Measurements from ENCODE around the gene PPP1R26. TPM values are rescaled to one million over a fixed set of nuclear protein-coding genes. Genes with fewer than 3 reads are reported as not detected.

Gene PPP1R26
- total and polyA plus RNA-seq, 9 of the 15 experiments (the other 6 are each of a cell fraction or from before 2014, with no cell fraction given) = 0.77 to 26.8 (median 9.3) TPM

GRCh38 chr9:135506327-135507103 lies 26.9 kb downstream of the PPP1R26 start (continued):
- no peak for TF ChIP-seq ZNF41 (CRISPR knock-in tag; conservative IDR thresholded peaks at IDR 0.05)
- TF ChIP-seq RCOR1 (IDR thresholded peaks at IDR 0.05; ENCODE audit: borderline replicate concordance in 1 of 2, low read depth in 2 of 2, low read length in 2 of 2) = peak in 1 of 2 experiments; percentile 79; a peak in 2 of 4 replicates
- TF ChIP-seq KLF10 (CRISPR knock-in tag; IDR thresholded peaks at IDR 0.05) = no peak
- TF ChIP-seq SNRNP70 (optimal IDR thresholded peaks at IDR 0.05; ENCODE audit: low read depth, low read length) = no peak
- no peak for TF ChIP-seq RB1 (IDR thresholded peaks at IDR 0.05; ENCODE audit: low read depth)
- no peak for TF ChIP-seq ASH1L (IDR thresholded peaks at IDR 0.05; ENCODE audit: borderline replicate concordance, low read depth, partially characterized antibody)
- TF ChIP-seq POLR2AphosphoS2 (IDR thresholded peaks at IDR 0.05; ENCODE audit: low read length) = no peak
- no peak for TF ChIP-seq NR1H2 (CRISPR knock-in tag; IDR thresholded peaks at IDR 0.05)
- TF ChIP-seq TCFL5 (CRISPR knock-in tag; conservative IDR thresholded peaks at IDR 0.05) = no peak
- TF ChIP-seq RBM22 (IDR thresholded peaks at IDR 0.05; ENCODE audit: low read depth, low read length, poor library complexity, severe bottlenecking) = peak; percentile 18
- TF ChIP-seq, protein P1, sequence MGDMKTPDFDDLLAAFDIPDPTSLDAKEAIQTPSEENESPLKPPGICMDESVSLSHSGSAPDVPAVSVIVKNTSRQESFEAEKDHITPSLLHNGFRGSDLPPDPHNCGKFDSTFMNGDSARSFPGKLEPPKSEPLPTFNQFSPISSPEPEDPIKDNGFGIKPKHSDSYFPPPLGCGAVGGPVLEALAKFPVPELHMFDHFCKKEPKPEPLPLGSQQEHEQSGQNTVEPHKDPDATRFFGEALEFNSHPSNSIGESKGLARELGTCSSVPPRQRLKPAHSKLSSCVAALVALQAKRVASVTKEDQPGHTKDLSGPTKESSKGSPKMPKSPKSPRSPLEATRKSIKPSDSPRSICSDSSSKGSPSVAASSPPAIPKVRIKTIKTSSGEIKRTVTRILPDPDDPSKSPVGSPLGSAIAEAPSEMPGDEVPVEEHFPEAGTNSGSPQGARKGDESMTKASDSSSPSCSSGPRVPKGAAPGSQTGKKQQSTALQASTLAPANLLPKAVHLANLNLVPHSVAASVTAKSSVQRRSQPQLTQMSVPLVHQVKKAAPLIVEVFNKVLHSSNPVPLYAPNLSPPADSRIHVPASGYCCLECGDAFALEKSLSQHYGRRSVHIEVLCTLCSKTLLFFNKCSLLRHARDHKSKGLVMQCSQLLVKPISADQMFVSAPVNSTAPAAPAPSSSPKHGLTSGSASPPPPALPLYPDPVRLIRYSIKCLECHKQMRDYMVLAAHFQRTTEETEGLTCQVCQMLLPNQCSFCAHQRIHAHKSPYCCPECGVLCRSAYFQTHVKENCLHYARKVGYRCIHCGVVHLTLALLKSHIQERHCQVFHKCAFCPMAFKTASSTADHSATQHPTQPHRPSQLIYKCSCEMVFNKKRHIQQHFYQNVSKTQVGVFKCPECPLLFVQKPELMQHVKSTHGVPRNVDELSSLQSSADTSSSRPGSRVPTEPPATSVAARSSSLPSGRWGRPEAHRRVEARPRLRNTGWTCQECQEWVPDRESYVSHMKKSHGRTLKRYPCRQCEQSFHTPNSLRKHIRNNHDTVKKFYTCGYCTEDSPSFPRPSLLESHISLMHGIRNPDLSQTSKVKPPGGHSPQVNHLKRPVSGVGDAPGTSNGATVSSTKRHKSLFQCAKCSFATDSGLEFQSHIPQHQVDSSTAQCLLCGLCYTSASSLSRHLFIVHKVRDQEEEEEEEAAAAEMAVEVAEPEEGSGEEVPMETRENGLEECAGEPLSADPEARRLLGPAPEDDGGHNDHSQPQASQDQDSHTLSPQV (IDR thresholded peaks at IDR 0.05) = peak; percentile 89
- TF ChIP-seq NUFIP1 (IDR thresholded peaks at IDR 0.05; ENCODE audit: partially characterized antibody) = no peak
- peak; percentile 54 for TF ChIP-seq CREM (IDR thresholded peaks at IDR 0.05; ENCODE audit: low read depth)
- no peak; the same call in 1 of the 2 replicates for TF ChIP-seq ZNF175 (CRISPR knock-in tag; IDR thresholded peaks at IDR 0.05; ENCODE audit: low read depth)
- TF ChIP-seq ETV1 (tag; conservative IDR thresholded peaks at IDR 0.05; ENCODE audit: low read depth) = peak; percentile 92
- TF ChIP-seq EGR1 (conservative IDR thresholded peaks at IDR 0.05) = peak; percentile 77
- 0 out of 2 replicates have a peak, but pooled peaks have one; percentile 18 for TF ChIP-seq NBN (IDR thresholded peaks at IDR 0.05; ENCODE audit: low read depth)
- peak; percentile 37; the same call in 1 of the 2 replicates for TF ChIP-seq NCOR1 (IDR thresholded peaks at IDR 0.05)
- 0 out of 2 replicates have a peak, but pooled peaks have one; percentile 23 for TF ChIP-seq POLR2AphosphoS5 (IDR thresholded peaks at IDR 0.05; ENCODE audit: control insufficient read depth, insufficient read depth, low read depth, low read length)
- peak; percentile 19 for TF ChIP-seq HMGN3 (IDR thresholded peaks at IDR 0.05; ENCODE audit: borderline replicate concordance, extremely low read depth, insufficient read length, low read depth, low read length)

Data from K562 (cell line).